K562 (cell line): Measurements from ENCODE around the gene ZC3H10. TPM values are rescaled to one million over a fixed set of nuclear protein-coding genes. Genes with fewer than 3 reads are reported as not detected.
A peak's percentile ranks its signal among the peaks of the same experiment; 100 is the strongest.

Source experiments
- CCNT2 ChIP-seq: IDR thresholded peaks from 2 replicates; pipeline ENCODE4 v1.6.1; 2011; ENCODE audit warnings: borderline replicate concordance, low read depth, mild to moderate bottlenecking, moderate library complexity, mixed read lengths, low read length; ENCODE audit not compliant: insufficient read length; ENCODE audit errors: extremely low read depth
- JUN ChIP-seq, 2 experiments: sonication (generic) in 1 of 2; formaldehyde crosslinking in 1 of 2; IDR thresholded peaks; 2 replicates each; pipeline versions ENCODE4 v1.6.1 to v1.8.0; 2012 to 2022; ENCODE audit warnings: borderline replicate concordance in 2 of 2, mild to moderate bottlenecking in 2 of 2, improper control_type of control experiment in 1 of 2, low read depth in 1 of 2, low read length in 1 of 2, missing genetic modification reagents in 1 of 2
- RAD51 ChIP-seq: fragments of 450-650 bp; IDR thresholded peaks from 2 replicates; pipeline ENCODE4 v1.7.1; 2016; ENCODE audit warnings: low read depth, mild to moderate bottlenecking, borderline replicate concordance
- SIN3B ChIP-seq: fragments of 450-650 bp; IDR thresholded peaks from 2 replicates; pipeline ENCODE4 v1.6.1; 2017; ENCODE audit warnings: low read depth, mild to moderate bottlenecking, moderate library complexity
- SMARCA4 ChIP-seq: fragments of 450-650 bp; IDR thresholded peaks from 2 replicates; pipeline ENCODE4 v1.6.1; 2016
- ZBTB7A ChIP-seq: IDR thresholded peaks from 2 replicates; pipeline ENCODE4 v1.6.1; 2011; ENCODE audit warnings: low read depth, mild to moderate bottlenecking, low read length, moderate library complexity, borderline replicate concordance; ENCODE audit not compliant: control insufficient read depth
- ZKSCAN8 ChIP-seq: fragments of 200-800 bp; sonication (Bioruptor generic); IDR thresholded peaks from 2 replicates; pipeline ENCODE4 v1.6.1; 2016; ENCODE audit warnings: missing genetic modification characterization, missing compliant biosample characterization
- ZNF318 ChIP-seq, 2 experiments: fragments of 450-650 bp; IDR thresholded peaks; 2 replicates each; pipeline ENCODE4 v1.6.1; 2016; ENCODE audit warnings: mild to moderate bottlenecking in 2 of 2, borderline replicate concordance in 1 of 2, low read depth in 1 of 2, moderate library complexity in 1 of 2
- ZNF407 ChIP-seq: fragments of 450-650 bp; IDR thresholded peaks from 2 replicates; pipeline ENCODE4 v1.6.1; 2016; ENCODE audit warnings: low read depth
- polyA plus RNA-seq, 8 experiments: library from polyadenylated mRNA; depleted of rRNA in 4 of 8; stranded (reverse) in 5 of 8; unstranded in 3 of 8; fragments of >200 nt; fragmentation: Nextera tagmentation in 2 of 8; fragmentation: Illumina TruSeq in 1 of 8; extraction: Ambion mirVana in 2 of 8; extraction: Trizol in 1 of 8; gene quantifications; 2 replicates each; pipeline versions ENCODE4 v1.2.1 to v1.2.3, GENCODE V29; 2011 to 2014; ENCODE audit warnings: inconsistent platforms in 1 of 8, missing spikeins in 1 of 8
- total RNA-seq, 7 experiments: library from RNA; depleted of rRNA in 6 of 7; stranded (reverse); fragments of >200 nt in 6 of 7; fragmentation: Illumina TruSeq in 2 of 7; extraction: Trizol in 2 of 7; gene quantifications; 2 replicates each; pipeline versions ENCODE4 v1.2.1 to v1.2.3, GENCODE V29; 2011 to 2021; ENCODE audit warnings: low replicate concordance in 1 of 7

Gene ZC3H10
- total and polyA plus RNA-seq, 9 of the 15 experiments (the other 6 are each of a cell fraction or from before 2014, with no cell fraction given) = 0.31 to 4.1 (median 1.6) TPM

GRCh38 chr12:56129206-56129941 is 11.3 kb downstream of the ZC3H10 start (continued):
- TF ChIP-seq ZNF407 = no peak
- no peak for TF ChIP-seq ZNF318 (IDR thresholded peaks at IDR 0.05; ENCODE audit: borderline replicate concordance in 1 of 2, low read depth in 1 of 2)
- TF ChIP-seq RAD51 = no peak
- TF ChIP-seq ZKSCAN8 (CRISPR knock-in tag) = no peak
- no peak for TF ChIP-seq JUN (IDR thresholded peaks at IDR 0.05; ENCODE audit: borderline replicate concordance, low read depth, low read length)
- TF ChIP-seq JUN (CRISPR knock-in tag; IDR thresholded peaks at IDR 0.05; ENCODE audit: borderline replicate concordance) = no peak
- TF ChIP-seq CCNT2 = peak; percentile 85
- peak; percentile 28; the same call in 1 of the 2 replicates for TF ChIP-seq SIN3B
- TF ChIP-seq ZBTB7A = peak; percentile 75; the same call in 1 of the 2 replicates
- TF ChIP-seq SMARCA4 = peak; percentile 61; the same call in 1 of the 2 replicates
